Measurements from ENCODE around the gene GFOD1.

Gene GFOD1

DNA sequence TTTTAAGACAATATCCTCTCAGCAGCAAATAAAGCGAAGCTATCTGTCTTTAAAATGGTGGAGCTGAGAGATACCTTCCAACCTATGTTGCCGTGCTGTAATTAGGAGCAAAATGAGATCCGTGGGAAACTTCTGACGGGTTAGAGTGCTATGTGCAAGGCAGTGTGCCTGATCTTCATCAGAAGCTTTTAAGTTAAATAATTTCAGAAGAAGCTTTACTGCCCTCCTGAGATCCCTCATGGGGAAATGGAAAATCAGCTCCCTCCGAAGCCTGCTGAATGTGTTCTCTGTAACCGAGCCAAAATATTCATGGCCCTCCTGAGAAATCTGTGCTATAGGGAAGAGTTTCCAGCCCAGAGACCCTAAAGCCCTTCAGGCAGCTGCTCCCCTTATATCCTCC is 115.3 kb downstream of the GFOD1 start:
- DNase-seq, result no peak

DNA sequence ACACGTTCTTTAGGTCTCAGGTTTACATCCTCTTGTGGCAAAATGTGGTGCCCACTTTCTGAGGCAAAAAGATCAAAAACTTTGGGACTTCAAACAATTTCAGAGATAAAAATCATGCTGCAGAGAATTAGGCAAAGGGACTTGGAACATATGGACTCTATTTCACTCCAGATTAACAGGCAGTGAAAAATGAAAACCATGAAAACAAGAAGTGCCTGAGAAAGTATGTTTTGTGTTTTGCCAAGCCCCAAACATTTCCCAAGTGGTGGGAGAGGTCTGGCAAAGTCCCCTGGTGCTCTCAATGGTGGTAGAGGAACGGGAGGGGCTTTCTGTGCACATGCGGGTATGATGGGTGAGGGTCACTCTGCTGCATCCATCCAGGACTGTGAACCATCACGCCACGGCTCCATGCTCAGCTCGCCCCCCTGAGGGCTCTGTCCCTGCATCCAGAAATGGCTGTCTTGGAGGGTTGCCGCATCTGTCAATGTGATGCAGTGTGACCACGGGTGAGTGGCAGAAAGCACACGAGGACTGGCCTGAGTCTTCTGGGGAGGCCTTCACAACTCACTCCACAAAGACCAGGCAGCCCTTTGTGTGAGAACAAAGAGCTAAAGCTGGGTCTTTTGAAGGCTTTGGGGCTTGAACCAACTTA is 115.9 kb downstream of the GFOD1 start:
- no peak for DNase-seq

DNA sequence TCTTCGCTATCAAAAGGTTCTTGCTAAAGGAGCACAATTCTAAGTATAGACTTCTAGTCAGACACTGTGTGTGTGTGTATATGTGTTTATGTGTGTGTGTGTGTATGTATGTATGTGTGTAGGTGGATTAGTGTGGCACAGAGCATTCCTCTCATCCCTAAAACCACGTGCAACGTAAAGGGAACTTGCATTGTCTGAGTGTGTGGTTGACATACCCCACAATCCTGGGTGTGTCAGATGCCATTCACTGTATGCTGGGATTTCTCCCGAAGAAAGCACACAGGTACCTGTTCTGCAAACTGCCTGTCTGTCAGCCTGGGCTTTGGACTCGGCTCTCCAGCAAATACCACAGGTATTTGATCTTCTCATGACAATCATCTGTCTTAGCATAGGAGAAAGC is 116.8 kb downstream of the GFOD1 start:
- DNase-seq, result no peak

DNA sequence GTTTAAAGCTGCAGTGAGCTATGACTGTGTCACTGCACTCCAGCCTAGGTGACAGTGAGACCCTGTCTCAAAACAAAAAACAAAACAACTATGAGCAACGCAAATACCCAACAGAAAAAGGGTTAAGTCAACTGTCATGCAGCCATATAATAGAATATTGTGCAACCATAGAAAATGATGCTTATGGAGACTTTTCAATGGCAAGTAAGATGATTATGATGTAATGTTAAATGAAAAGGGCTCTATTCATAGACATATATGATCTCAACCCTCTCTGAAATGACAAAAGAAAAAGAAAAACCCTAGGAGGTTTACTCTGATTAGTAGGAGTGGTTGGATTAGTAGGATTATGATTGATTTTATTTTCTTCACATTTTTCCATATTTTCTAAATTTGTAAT is 117.8 kb downstream of the GFOD1 start:
- no peak for DNase-seq

DNA sequence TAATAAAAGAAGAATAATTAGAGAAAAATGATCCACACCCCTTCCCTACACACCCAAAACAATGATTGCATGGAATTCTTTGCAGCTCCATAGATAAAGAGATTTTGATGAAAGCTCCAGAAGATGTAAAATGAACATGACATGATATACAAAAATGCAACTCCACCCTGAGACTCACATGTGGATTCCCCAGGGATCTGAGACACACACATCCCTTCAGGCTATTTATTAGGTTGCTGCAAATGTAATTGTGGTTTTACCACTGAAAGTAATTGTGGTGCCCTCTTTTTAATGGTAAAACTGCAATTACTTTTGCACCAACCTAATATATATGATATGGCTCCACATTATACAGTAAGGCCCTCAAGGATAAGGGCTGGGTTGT is 118.7 kb downstream of the GFOD1 start:
- DNase-seq, result no peak

DNA sequence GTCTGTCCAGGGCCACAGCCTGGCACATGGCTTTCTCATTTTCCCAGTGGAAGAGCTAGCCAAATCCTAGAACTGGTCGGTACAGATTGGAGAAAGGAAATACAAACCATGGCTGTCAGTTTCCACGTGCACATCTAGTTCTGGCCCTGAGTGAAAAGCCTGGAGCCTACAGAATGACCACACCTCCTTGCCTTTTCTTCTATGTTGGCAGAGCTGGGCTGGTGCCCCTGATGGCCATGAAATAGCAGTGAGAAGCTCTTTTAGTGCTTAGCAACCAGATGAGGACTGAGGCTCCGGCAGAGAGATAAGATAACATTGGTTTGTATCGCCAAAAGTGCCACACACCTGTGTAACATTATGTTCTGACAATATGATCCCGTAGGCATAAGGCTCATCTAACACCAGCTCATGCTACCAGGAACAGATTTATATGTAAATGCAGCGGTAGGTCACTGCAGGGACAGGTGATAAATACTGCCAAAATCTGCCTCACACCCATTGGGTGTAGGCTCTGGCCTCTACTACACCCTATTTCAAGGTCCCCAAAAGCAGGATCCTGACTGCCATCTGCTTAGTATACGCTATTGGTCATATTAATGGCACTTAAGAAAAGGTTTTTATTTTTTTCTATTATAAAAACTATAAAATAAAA is 119.2 kb downstream of the GFOD1 start:
- no peak for DNase-seq

DNA sequence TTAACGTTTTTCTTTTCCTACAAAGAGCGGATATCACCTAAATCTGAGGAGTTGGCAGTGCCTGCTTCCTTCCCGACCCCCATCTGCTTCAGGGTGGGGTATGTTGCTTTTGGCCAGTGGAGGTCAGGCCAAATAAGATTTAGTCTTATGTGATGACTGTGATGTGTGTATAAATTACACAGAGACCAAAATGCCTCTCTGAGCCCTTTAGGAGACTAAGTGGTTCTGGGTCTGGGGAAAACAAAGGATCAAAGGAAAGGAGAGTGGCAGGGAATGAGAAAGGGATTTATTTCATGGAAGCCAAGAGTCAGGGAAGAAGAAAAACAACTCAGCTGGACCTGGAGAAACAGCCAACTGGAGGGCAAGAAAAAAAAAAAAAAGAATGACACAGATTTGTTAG is 120.0 kb downstream of the GFOD1 start:
- no peak for DNase-seq

DNA sequence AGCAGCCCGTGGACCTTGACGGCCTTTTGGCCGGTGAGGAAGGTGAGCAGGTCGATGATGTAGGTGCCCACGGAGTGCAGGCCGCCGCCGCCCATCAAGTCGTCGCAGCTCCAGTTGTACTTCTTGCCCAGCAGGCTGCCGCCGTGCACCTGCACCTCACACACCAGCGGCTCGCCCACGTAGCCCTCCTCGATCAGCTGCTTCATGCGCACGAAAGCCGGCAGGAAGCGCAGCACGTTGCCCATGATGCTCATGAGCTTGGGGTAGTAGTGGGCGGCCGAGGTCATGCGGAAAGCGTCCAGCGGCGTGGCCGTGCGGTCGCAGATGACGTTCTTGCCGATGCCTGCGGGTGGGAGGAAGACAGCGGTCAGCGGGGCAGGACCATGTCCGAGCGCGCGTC is 122.1 kb downstream of the GFOD1 start:
- DNase-seq, result no peak

DNA sequence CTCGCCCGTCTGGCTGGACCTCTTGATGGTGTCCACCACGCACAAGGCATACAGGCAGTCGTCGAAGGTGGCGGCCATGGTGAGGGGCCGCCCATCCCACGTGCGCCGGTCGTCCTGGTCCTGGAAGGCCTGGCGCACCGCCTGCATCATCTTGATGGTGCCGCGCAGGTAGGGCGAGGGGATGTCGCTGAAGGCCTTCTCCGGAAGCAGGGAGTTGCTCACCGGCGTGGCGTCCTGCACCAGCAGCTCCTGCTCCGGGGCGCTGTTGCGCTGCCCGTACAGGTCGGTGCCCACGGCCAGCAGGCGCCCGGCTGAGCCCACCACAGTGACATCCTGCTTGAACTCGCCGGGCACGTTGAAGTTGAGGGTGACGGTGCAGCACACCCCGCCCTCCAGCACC is 122.6 kb downstream of the GFOD1 start:
- DNase-seq, result no peak

DNA sequence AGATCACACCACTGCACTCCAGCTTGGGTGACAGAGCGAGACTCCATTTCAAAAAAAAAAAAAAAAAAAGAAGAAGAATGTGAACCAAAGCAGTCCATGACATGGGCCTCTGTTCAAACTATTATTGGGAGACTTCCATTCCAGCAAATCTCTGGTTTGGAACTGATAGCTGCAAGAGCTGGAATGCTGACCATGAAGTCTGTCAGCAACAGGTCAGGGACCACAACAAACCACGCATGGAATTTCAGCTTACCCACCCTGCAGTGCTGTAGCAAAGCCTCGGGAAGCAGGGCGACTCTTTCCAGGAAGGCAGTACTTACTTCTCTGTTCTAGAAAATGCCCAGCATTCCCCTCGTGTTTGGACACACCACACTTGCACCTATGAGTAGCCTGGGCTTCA is 125.0 kb downstream of the GFOD1 start:
- no peak for DNase-seq

DNA sequence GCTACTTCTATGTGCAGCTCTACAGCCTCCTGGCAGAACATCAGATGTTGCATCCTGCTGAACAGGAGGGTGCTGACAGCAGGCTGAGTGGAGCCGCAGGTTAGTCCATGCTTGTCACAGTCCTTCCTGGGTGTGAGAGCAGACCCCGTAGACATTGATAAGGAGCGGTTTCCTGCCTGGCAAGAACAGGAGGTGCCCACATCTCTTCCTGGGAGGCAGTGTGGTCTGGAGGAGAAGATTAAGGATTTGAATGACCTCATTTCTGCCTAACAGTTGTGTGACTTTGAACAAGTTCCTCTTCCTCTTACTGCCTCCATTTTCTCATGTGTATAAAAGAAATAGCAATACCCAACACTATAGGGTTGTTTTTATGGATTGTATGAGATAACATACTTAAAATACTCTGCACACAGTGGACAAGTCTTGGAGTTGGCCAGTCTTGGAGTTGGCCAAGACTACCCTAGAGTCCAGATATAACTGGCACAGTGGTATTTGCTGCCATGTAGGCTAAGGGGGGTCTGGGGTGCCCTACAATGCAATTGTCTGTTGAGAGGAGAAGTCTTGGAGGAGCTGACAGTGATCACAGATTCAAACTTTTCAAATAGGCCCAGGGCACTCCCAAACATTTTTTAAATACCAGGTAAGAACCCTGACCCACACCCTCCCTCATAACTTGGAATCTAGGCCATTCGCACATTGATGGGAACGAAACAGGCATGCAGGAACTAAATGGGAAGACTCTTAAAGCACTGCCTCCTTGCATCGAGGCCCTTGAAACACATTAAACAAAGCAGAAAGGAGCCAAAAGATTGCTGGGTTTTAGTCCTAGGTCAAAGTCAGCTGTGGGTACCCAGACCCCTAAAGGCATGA is 126.5 kb downstream of the GFOD1 start:
- DNase-seq, result no peak

DNA sequence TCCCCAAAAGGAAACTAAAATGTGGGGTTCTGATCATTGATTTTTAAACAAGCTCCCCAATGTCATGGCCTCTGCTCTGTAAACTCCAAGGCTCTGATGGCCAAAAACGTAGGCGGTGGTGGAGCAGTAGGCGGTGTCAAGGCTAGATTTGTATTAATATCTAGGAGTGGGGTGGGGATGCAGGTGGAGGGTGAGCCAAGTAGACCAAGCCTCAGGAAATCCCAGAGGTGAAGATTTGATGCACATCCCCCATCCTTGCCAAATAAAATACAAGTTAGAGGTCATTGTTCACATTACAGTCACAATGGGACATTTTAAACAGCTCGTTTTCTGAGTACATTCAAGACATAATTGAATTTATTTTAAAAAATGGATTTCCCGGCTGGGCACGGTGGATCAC is 128.1 kb downstream of the GFOD1 start:
- no peak for DNase-seq

DNA sequence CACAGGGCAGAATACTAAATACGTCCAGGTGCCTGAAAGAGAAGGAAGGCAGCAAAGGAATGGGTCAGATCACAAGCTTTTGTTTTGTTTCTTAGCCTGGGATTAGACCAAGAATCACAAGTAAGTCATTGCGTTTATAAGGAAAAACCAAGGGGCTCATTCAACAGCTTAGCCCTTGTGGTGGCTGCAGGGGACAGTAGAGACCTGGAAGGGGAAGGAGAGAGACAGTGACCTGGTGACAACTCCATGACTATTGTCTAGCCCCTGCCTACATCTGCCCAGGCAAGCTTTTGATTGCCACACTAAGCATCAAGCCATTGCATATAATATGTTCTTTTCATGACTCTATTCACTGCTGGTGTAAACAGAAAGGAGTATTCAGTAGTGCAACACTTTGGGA is 128.9 kb downstream of the GFOD1 start:
- no peak for DNase-seq

DNA sequence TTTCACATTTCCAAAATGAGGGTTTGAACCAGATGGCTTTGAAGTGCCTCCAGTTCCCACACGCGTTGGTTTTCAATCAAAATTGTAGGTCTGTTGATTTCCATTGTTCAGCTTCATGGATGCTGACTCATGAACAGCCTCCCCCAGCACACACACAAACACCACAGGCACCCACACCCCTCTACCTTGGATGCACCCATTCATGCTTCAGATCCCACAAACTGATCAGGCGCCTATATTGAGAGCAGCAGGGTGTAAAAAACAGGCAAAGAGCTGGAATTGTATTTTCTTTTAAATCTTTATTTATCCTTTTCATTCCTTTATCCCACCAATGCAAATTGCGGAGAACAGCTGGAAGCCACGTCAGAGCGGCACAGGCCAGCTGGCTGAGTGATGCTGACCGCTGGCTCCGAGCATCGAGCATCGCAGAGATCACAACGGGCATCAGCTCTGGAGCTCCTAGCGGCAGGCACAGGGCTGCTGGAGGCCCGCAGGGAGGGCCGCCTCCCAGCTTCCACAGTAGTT is 129.8 kb downstream of the GFOD1 start:
- DNase-seq, result no peak

DNA sequence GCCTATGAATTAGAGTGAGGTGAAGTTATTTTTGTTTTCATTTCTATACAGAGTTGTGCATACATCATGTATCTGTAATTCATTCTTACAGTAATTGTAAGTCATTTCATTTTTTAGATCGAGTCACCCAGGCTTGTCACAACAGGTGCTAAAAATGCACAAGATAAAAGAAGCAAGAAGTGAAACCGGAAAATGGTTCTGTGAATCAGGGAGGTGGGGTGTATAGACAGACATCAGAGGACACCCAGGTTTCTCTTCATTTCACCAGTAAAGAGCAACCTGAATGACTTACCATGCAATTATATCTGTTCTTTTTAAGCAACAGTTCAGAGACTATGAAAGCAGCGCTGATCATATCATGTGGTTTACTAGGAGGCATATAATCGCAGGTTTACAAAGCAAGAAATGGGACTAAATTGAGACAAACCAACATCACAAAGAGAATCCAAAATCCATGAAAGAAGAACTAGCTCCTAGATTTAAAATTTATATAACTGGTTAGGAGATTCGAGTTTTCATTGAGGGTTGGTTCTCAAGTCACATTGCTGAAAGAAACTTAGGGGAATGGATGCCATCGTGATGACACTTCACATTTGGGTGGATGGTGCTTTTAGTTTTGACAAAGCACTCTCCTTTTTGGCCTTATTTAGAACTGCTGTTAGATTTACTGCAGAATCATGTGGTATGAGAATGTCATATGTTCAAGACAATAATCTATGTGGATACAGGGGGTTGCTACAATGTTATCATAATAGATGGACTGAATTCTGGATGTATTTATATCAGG is 131.2 kb downstream of the GFOD1 start:
- peak; percentile 66 for DNase-seq

DNA sequence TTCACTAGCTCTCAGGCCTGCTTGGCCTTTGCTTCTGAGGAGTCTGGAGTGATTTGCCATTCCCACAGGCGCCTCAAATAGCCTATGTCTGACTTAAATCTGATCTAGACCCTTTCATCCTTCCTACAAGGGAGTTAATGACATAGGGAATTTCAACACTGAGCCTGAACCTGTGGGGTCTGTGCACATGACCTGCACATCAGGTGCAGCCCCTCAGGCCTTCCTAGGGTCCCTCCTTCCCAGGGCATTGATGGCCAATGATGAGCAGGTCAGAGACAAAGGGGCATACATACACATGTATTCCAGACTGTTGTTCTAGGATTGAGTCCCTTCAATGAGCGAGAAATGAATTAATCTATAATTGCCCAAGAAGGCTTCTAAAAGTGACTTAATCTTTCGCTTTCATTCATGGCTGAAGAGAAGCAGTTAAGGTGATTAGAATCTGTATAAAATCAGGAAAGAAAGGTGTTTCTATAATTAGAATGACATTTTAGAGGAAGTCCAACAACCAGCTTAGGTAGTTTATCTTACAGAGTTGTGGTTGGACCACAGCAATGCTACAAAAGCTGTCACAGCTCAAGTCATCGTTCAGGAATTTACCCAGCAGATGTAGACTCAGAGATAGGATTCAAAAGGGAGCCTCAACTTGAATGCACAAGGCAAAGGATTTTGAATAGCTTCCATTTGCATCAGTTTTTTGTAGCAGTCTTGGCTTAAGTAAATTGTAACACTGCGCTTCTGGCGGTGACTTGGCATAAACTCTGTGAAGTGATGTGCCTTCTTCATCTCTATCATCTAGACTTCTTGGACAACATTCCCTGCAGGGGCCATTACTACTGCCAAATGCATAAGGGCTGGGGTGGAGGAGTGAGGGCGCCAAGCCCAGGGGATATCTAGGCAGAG is 132.1 kb downstream of the GFOD1 start:
- DNase-seq, result peak; percentile 50

DNA sequence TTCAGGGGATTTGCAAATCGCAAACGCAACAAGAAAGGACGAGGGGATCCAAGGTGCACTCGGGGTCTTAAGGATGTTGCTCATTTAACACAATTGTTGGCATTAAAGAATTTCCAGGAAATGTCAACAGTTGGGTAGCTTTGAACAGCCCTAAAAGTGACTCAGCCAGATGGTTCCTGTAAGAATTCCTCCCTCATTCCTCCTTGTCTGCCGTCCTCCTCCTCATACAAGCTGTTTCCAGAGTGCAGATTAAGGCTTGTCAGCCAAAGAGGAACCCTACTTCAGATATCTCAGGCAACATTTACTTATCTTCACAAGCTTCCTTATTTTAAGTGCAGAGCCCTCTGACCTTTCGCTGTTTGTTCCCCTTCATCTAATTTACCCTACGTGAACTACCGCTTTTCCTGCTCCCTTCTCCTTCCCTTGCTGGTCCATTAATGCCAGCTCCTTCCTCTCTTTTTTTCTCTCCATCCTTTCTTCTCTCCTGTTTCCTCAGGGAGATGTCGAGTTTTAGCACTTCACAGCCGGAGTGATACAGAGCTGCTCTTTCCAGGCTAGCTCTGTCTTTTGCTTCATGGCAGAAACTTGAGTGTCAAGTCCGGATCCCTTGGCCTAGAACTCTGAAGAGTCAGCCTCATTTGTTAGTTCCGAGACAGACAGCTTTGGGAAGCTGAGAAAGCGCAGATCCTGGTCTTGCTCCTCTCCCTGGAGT is 132.9 kb downstream of the GFOD1 start:
- DNase-seq, result no peak

DNA sequence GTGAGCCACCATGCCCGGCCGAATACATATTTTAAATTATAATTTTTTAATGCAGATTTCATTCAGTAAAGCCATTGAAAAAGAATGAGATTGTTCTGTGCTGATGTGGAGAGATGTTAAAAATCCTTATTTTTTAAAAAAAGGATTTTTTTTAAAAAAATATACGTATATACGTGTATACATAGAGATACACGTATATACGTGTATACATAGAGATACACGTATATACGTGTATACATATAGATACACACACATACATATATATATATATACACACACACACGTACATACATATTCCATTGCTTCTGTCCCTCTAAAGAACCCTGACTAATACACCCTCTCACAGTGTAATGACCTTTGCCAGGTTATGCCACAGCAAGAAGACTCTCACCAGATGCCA is 135.2 kb downstream of the GFOD1 start:
- DNase-seq, result no peak

DNA sequence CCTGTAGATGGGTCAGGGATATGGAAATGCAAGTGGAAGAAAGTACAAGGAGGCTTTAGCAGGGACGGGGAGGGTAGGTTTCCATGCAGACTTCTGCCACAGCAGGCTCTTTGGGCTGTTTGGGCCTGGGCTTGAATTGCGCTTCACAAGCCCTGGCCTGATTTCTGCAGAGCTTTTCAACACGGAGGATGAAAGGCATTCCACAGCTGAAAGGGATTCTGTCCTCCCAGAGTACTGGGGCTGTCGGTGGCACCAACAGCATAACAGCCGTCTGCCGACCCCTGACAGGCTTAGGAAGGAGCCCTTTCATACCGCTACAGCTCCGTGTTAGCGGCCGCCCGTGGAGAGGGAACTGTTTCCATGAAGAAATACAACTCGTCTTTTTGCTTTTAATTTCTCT is 136.1 kb downstream of the GFOD1 start:
- DNase-seq, result no peak

DNA sequence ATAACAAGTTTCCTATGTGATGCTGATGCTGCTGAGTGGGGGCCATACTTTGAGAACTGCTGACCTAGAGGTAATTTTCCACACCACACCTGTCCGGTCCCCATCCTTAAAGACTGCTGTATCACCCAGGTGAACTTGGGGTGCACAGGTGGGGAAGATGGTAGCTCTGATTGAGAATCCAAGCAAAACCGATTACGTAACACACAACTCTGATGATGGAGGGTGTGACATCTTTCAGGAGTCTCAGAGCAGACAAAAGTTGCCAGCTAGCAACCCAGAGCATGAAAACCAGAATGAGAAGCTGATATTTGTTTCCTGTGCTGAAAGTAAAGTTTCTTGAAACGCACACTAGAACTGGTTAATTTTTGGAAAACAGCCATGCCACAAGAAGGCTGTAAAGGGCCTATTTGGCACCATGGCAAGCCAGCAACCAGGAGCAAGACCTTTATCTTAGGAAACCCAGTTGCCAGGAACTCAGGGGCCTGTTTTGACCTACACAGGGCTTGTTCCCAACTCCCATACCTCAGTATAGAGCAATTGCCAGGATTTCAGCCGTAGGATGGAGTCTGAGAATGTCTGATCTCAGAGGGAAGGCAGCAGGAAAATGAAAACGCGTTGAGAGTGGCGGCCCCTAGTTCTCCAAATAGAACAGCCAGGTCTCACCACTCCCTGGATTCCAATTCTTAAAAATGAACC is 137.4 kb downstream of the GFOD1 start:
- DNase-seq, result no peak
